ENCODE results near the gene PRRC2B. TPM values are rescaled to one million over a fixed set of nuclear protein-coding genes. Genes with fewer than 3 reads are reported as not detected.

Gene PRRC2B
- total and polyA plus RNA-seq, 9 donors = 86.7 to 319 (median 234) TPM

GRCh38 chr9:131521822-131522221 lies 127.9 kb downstream of the PRRC2B start:
- intact Hi-C loops (cut with DNase I) = no loop called here
- Histone ChIP-seq H3K4me1 (ENCODE audit: insufficient read depth) (no peaks in the 10 kb centered on the region), H3K27ac (no peak overlapping the region)

GRCh38 chr9:131522257-131523085 lies 128.6 kb downstream of the PRRC2B start:
- TF ChIP-seq CTCF (IDR thresholded peaks at IDR 0.05) (no peak), EP300 (IDR thresholded peaks at IDR 0.05) (no peak), POLR2A (IDR thresholded peaks at IDR 0.05) (no peak)
- intact Hi-C loops (cut with DNase I) = no loop called here
- 82 to 87% (median 84%) methylated on average over 29 of the region's 29 CpGs for WGBS, 3 donors
- Histone ChIP-seq H3K27me3 (no peaks in the 10 kb centered on the region), H3K36me3 (no peaks in the 10 kb centered on the region), H3K27ac (no peak overlapping the region), H3K9me3 (no peaks in the 10 kb centered on the region), H3K4me1 (ENCODE audit: insufficient read depth) (no peaks in the 10 kb centered on the region), H3K4me3 (no peak overlapping the region)
- no peak for DNase-seq

More at GRCh38 chr9:131521822-131522221, 127.9 kb downstream of the PRRC2B start:
- H3K36me3 ChIP-seq = no peaks in the 10 kb centered on the region
- no peaks in the 10 kb centered on the region for H3K27me3 ChIP-seq
- no peak overlapping the region for H3K4me3 ChIP-seq
- no peak for DNase-seq
- TF ChIP-seq POLR2A (IDR thresholded peaks at IDR 0.05) = no peak
- no peak for TF ChIP-seq CTCF (IDR thresholded peaks at IDR 0.05)
- WGBS, 3 donors = 93 to 97% (median 96%) methylated on average over 13 of the region's 13 CpGs
- no peaks in the 10 kb centered on the region for H3K9me3 ChIP-seq

- Histone ChIP-seq H3K27me3 (no peaks in the 10 kb centered on the region), H3K4me1 (ENCODE audit: insufficient read depth) (no peaks in the 10 kb centered on the region), H3K4me3 (no peak overlapping the region), H3K27ac (no peak overlapping the region), H3K9me3 (no peaks in the 10 kb centered on the region), H3K36me3 (no peaks in the 10 kb centered on the region)
- no peak for TF ChIP-seq EP300 (IDR thresholded peaks at IDR 0.05)
- no peak for TF ChIP-seq CTCF (IDR thresholded peaks at IDR 0.05)
- TF ChIP-seq POLR2A (IDR thresholded peaks at IDR 0.05) = no peak
- WGBS, 3 donors = 76 to 82% (median 79%) methylated on average over 9 of the region's 9 CpGs
- no peak for DNase-seq
- intact Hi-C loops (cut with DNase I) = no loop called here
These were observed 129.2 kb downstream of the PRRC2B start for GRCh38 chr9:131523086-131523388.

- Histone ChIP-seq H3K27me3 (no peaks in the 10 kb centered on the region), H3K9me3 (no peaks in the 10 kb centered on the region), H3K4me3 (no peak overlapping the region), H3K36me3 (no peaks in the 10 kb centered on the region), H3K27ac (no peak overlapping the region), H3K4me1 (ENCODE audit: insufficient read depth) (no peaks in the 10 kb centered on the region)
- no peak for TF ChIP-seq POLR2A (IDR thresholded peaks at IDR 0.05)
- TF ChIP-seq CTCF (IDR thresholded peaks at IDR 0.05) = no peak
- TF ChIP-seq EP300 (IDR thresholded peaks at IDR 0.05) = no peak
- intact Hi-C loops (cut with DNase I) = no loop called here
- no peak for DNase-seq
- 73 to 75% (median 74%) methylated on average over 25 to 29 of the region's 29 CpGs for WGBS, 3 donors
These were observed 129.9 kb downstream of the PRRC2B start for GRCh38 chr9:131523451-131524435.

Measured in ovary (tissue), 9 donors.